ENCODE results near the gene ADARB2. TPM values are rescaled to one million over a fixed set of nuclear protein-coding genes. Genes with fewer than 3 reads are reported as not detected.

ADARB2 gene
- total RNA-seq, 1 experiment from 2014 or later = 1.9 TPM

DNA sequence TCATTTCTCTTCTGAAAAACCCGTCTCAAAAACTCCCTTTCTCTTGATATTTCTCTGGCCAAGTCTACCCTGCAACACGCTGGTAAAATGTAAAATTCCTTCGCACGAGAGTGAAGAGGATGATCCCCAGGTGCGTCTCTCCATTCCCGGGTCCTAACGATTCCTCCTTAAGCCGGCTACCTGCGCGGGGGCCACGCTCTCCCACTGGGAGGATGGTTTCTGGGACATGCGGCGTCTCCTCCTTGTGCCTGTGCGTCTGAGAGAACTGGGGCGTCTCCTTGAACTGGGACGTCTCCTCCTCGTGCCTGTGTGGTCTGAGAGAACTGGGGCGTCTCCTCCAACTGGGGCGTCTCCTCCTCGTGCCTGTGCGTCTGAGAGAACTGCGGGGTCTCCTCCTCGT lies 531.2 kb downstream of the ADARB2 start:
- DNase-seq (ENCODE audit: extremely low read depth, low read depth) = no peak

DNA sequence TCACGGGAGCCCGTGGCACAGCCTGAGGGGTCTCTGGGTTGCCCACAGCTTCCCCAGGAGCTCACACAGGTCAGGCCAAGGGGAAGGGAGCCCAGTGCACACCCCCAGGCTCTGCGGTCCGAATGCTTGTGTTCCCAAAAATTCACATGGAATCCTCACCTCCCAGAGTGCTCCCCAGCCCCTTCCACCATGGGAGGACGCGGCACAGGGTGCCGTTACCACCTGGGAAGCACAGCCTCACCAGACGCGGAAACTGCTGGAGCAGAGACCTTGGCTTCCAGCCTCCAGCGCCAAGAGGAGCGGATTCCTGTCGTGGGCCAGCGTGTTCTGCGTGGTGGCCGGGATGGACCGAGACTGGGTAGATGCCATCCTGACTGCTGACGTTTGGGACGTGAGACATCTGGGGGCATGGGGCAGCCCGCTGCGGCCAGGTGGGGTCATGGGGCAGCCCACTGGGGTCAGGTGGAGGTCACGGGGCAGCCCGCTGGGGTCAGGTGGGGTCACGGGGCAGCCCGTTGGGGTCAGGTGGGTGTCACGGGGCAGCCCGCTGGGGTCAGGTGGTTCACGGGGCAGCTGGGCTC lies 531.8 kb downstream of the ADARB2 start:
- DNase-seq (ENCODE audit: extremely low read depth, low read depth) = no peak

- DNase-seq (ENCODE audit: extremely low read depth, low read depth) = no peak
Observed at GRCh38 chr10:1204434-1205326, 532.6 kb downstream of the ADARB2 start.

GRCh38 chr10:1203704-1204103 lies 533.6 kb downstream of the ADARB2 start:
- no peak for DNase-seq (ENCODE audit: extremely low read depth, low read depth)

DNA sequence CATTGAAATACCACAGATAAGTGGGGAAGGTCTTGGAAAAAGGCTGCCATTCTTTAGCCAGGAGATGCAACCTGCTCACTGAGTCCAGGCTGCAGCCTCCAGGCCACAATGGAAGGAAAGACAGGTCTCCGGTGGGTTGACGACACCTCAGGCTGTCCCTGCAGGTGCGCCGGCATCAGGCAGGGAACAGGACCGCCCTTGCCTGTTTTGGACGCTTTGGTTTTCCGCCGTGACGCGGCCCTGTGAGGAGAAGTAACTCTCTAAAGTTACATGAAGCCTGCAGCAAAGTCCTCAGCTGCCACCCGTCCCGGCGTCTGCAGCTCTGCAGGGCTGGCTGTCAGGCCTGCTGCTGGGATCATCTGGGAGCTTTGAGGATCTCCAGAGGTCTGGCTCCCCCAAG lies 534.1 kb downstream of the ADARB2 start:
- DNase-seq (ENCODE audit: extremely low read depth, low read depth) = no peak

DNA sequence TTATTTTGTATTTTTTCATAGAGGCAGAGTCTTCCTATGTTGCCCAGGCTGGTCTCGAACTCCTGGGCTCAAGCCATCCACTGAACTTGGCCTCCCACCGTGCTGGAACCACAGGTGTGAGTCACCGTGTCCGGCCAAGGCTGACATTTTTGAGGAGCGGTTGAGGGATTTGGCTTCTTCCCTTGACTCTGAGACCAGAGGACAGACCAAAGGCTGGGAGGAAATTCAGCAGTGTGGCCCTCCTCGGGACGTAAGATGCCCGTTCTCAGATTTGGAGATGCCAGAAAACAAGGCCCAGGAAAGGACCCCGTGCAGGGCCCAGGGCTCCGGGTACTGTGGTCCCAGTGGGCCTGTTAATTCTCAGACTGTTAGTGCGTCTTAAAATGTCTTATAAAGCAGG lies 535.0 kb downstream of the ADARB2 start:
- no peak for DNase-seq (ENCODE audit: extremely low read depth, low read depth)

DNA sequence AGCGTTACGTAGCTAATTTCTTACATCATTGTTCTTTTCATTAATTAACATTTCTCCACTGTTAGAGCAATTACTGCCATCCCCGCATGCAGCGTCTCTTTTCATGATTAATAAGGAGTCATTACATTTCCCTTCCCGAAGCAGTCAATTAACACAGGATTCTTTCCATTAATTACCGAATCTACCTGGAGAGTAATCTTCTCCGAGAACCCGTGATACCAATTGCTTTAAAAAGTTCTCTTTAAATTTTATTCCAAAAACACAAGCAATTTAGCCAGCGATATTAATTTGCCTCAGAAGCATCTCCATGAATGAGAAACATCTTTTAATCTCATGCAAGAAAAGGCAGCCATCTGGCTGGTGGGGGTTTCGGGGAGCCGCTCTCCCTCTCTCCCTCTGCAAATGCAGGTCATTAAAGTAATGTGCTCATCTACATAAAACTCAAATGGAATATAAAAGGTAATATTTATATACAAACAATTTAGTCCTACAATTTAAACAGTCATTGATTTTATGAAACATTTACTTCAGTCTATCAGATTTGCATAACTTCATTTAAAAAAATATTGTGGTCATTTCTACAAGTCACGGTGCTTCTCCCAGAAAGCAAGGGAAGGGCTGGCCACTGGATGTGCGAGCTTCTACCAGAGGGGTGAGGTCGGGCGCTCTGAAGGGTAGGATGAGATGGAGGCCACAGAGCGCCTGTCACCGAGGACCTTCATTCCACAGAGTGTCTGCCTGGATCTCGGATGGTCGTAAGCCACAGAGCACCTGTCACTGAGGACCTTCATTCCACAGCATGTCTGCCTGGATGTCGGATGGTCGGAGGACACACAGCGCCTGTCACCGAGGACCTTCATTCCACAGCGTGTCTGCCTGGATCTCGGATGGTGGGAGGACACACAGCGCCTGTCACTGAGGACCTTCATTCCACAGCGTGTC lies 536.2 kb downstream of the ADARB2 start:
- no peak for DNase-seq (ENCODE audit: extremely low read depth, low read depth)

DNA sequence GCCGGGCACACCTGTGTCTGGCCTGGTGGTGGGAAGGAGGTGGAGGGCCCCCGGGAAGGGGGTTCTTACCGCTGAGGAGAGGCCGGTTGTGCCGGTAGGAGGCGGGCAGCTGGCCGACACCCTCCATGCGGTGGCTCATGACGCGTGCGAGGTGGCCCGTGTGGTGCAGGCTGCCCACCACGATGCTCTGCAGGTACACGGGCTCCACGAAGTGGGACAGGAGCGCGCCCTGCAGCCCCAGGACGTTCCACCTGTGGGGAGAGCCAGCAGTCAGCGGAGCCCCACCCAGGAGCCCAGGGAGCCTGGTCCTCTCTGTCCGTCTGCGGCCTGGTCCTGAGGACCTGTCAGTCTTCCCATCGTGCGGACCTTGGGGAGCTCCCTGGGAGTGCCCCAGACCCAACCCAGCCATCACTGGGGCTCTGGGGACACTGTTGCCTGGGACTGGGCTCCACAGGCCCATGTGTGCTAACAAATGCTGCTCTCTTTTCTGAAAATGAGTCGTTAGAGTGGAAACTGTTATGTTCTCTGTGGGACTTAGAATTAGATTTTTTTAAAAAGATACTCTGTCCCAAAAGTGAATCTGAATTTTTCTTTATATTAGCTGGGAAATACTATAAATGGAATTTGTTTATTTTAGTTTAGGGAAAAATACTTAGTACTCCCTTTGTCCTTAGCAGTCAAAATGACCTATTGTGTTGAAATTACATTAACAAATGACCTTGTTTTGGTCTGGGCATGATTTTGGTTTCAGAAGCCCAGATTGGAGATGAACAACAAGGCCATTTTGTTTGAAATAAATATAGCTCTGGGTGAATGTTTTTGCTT lies 537.2 kb downstream of the ADARB2 start:
- no peak for DNase-seq (ENCODE audit: extremely low read depth, low read depth)

DNA sequence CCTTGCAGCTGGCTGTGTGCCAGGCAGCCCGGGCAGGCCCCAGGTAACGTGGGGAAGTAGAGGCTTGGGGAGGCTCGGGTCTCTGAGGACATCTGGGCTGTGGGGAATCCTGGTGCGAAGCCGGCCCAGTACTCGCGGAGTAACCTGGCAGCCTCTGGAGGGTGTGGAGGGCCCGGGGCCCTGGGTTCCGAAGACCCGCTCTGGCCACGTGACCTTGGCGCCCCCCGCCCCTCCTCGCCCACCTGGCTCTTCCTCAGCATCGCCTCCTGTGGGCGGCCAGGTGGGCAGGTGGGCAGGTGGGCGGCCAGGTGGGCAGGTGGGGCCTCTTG lies 538.0 kb downstream of the ADARB2 start:
- no peak for DNase-seq (ENCODE audit: extremely low read depth, low read depth)

DNA sequence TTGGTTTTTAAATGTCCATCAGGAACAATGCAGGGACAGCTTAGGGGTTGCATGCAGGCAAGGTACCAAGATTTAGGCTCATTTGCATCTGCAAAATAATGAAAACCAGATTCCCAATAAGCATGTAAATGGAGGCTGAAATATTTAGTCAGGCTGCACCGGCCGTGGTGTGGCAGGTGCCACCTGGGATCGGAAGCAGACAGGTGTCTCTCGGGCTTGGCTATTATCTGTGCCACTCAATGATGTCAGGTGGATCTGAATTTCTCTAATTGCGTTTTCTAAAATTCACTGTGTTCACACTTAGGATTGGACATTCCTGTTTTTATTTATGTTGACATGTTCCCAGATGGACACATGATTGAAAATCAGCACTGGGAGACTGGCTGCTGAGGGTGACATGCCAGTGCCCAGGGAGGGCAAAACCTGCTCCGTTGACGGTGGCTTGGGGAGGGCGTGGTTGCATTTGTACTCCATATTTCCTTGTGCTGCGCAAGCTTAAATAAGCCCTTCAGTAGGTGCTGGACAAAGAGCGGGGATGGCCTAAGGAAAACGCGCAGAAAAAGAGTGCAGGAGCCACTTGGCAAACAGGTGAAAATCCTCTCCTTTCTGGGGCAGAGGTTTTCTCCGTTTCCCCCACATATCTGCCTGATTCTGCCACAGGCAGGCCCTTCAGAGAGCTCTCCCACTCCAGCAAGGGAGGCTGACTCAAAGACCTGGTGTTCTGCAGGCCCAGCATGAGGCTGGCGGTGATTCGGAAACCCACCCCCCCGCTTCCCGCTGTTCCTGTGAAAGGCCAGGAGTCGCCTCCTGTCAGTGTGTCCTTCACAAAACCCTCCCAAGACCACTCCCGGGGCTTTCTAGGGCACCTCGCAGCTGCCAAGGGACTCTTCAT lies 538.6 kb downstream of the ADARB2 start:
- DNase-seq (ENCODE audit: extremely low read depth, low read depth) = no peak

DNA sequence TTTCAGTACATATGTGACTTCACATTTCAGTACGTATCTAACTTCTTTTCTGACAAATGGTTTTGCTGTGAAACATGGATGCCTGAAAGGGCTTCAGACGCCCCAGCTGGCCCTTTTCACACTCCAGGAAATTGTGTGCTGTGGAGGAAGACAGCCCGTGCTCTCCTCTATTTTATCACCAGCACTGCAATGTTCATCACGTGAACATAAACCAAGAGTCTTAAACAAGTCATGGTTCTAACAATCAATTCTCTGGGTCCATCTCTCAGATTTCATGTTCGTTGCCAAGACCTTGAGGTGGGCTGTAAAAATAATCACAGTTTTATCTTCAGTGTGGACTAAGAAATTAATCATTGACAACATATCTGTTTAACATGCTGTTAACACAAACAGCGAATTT lies 539.9 kb downstream of the ADARB2 start:
- no peak for DNase-seq (ENCODE audit: extremely low read depth, low read depth)

DNA sequence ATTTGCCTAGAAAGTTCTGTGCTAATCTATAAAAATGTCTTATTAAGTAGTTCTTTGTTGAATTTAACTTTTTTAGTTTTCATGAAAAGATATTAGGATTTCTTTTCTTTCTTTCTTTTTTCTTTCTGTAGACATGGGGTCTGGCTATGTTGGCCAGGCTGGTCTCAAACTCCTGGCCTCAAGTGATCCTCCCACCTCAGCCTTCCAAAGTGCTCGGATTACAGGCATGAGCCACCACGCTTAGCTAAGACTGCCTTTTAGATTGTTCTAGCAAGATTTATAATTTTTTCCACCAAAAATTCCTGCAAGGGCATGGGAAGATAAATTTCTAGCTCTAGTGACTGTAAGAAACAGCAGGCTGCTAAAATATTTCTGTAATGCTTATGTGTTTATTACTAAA lies 540.7 kb downstream of the ADARB2 start:
- no peak for DNase-seq (ENCODE audit: extremely low read depth, low read depth)

GRCh38 chr10:1195828-1196227 lies 541.5 kb downstream of the ADARB2 start:
- no peak for DNase-seq (ENCODE audit: extremely low read depth, low read depth)

DNA sequence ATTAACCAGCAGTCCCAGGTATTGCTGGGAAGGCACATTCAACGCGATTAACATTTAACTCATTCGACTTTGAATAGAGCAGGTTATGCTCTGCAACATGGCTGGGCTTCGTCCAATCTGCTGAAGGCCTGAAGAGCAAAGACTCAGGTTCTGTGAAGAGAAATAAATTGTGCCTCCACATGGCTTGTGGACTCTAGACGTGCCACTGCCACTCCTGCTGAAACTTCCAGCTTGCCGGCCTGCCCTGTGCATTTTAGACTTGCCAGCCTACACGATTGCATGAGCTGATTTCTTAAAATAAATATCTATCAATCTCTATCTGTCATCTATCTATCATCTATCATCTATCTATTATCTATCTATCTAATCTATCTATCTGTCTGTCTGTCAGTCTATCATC lies 543.2 kb downstream of the ADARB2 start:
- no peak for DNase-seq (ENCODE audit: extremely low read depth, low read depth)

DNA sequence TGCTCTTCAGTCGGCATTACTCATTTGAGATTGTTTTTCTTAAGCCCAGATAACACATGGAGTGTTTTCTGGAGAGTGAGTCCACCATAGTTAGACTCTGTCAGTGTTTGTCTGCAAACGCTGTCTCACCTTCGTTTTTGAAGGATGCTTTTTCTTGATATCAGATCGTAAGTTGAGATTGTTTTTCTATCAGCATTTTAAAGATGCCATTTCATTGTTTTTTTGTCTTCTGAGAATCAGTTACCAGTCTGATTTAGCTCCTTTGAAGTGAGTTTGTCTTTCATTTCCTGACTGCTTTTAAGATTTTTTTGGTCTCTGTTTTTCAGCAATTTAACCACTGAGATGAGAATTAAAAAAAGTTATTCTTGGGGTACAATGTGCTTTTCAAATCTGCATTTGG lies 543.8 kb downstream of the ADARB2 start:
- no peak for DNase-seq (ENCODE audit: extremely low read depth, low read depth)

DNA sequence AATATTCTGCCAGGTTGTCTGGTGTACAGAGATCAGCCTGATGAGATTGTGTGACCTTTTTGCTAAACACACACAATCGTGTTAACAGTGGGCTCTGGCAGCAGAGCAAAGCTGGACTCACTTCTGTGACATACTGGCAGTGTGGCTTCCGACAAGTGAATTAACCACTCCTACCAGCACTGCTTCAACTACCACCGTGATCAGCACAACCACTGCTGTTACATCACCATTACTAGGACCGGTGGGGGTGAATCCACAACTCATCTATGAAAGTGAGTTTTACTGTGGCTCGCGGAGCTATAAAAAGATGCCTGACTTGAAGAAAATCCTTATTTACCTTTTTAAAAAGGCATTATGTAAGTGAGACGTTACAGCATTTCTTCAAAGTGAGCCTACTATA lies 545.6 kb downstream of the ADARB2 start:
- DNase-seq (ENCODE audit: extremely low read depth, low read depth) = no peak

GRCh38 chr10:1190791-1191490 lies 546.4 kb downstream of the ADARB2 start:
- no peak for DNase-seq (ENCODE audit: extremely low read depth, low read depth)

DNA sequence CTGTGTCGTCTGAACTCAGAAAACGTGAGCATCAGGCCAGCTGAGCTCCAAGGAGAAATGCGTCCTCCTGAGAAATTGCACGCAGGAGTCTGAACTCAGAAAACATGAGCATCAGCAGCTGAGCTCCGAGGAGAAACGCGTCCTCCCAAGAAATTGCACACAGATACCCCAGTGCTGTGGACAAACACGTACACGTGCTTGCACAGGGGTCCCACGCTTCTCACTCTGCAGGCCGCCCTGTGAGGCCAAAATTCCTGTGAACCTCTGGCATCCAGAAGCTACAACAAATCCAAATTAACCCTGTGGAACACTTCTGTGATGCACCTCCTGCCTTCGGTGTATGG lies 547.3 kb downstream of the ADARB2 start:
- no peak for DNase-seq (ENCODE audit: extremely low read depth, low read depth)

Data from NCI-H460 (cell line).